ENCODE data around the gene CNKSR3.
A peak's percentile ranks its signal among the peaks of the same experiment; 100 is the strongest.

The CNKSR3 gene

DNA sequence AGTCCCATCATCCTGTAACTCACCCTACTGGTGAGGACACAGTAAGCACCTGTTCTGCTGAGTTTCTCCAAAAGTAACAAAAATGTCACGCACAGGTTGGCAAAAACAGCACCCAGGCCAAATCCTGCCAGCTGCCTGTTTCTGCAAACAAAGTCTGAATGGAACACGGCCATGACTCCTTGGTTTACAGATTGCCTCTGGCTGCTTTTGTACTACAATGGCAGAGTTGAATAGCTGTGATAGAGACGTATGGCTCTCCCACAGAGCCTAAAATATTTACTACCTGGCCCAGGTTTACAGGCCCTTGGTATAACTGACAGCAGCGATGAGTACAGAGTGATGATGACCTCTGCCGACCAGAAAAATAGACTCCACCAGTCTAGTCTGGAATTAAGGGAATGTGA is 52.6 kb downstream of the CNKSR3 start:
- TF ChIP-seq, protein P1, sequence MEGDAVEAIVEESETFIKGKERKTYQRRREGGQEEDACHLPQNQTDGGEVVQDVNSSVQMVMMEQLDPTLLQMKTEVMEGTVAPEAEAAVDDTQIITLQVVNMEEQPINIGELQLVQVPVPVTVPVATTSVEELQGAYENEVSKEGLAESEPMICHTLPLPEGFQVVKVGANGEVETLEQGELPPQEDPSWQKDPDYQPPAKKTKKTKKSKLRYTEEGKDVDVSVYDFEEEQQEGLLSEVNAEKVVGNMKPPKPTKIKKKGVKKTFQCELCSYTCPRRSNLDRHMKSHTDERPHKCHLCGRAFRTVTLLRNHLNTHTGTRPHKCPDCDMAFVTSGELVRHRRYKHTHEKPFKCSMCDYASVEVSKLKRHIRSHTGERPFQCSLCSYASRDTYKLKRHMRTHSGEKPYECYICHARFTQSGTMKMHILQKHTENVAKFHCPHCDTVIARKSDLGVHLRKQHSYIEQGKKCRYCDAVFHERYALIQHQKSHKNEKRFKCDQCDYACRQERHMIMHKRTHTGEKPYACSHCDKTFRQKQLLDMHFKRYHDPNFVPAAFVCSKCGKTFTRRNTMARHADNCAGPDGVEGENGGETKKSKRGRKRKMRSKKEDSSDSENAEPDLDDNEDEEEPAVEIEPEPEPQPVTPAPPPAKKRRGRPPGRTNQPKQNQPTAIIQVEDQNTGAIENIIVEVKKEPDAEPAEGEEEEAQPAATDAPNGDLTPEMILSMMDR (IDR thresholded peaks at IDR 0.05; ENCODE audit: low read depth, low read length): no peak

DNA sequence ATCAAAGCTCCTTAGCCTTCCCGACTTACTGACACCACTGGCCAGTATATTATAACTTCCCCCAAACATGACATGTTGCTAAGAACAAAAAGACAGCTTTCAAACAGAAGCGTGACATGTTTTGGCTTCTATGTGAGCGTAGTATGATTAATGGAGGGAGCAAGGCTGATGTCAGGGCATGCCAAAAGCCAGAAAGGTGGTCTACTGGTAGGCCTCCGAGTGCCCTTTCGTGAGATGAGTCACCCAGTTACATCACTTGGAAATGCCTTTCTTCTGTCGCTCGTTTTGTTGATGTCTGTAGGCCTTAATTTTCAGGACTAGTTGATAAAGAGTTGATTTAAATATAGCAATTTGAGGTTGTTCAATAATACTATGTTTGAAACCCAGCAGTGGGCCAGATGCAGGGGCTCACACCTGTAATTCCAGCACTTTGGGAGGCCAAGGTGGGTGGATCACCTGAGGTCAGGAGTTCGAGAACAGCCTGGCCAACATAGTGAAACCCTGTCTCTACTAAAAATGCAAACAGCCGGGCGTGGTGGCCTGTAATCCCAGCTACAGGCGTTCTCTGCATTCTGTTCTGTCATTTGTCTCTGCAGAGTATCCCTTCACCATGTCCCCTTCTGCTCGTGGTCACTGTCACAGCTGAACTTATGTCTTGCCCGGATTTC is 53.3 kb downstream of the CNKSR3 start:
- TF ChIP-seq, protein P1 (IDR thresholded peaks at IDR 0.05; ENCODE audit: low read depth, low read length): no peak
- DNase-seq (ENCODE audit: extremely low read depth, low read depth): no peak

More for the DNA sequence above, 52.6 kb downstream of the CNKSR3 start:
- DNase-seq (ENCODE audit: extremely low read depth, low read depth): no peak

DNA sequence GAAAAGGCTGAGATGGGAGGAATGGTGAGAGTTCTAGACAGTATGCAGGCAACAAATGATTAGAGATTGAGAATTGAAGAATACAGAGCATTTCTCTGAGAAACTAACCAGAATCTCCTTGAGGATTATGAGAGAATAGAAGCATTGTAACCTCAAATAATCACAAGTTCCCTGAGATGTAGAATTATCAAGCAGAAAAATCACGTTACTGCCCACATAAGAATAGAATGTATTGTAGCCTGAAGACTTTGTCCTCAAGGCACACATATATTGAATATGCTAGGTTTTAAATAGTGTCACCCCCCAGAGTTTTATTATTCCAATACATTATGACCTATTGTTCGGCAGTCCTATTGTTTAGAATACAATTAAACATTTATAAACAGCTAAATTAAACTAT is 57.2 kb downstream of the CNKSR3 start:
- TF ChIP-seq, protein P1 (IDR thresholded peaks at IDR 0.05; ENCODE audit: low read depth, low read length): no peak

DNA sequence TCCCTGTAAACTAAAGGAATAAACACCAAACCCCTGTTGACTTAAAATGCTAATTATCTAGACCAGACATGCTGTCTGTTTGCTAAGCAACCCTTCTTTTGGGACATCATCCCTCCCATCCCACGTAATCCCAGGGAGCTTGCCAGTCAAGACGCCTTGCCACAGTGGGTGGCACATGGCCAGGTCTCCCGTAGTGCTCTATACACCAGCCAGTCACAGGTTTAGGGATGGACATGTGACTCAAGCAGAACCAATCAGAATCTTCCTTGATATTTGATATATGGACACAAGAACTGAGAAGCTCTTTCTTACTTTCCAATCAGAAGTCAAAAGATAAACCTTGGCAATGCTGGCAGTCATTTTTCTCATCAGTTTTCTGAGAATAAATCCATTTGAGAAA is 60.0 kb downstream of the CNKSR3 start:
- TF ChIP-seq, protein P1 (IDR thresholded peaks at IDR 0.05; ENCODE audit: low read depth, low read length): no peak
- no peak for DNase-seq (ENCODE audit: extremely low read depth, low read depth)

More for the DNA sequence above, 57.2 kb downstream of the CNKSR3 start:
- no peak for DNase-seq (ENCODE audit: extremely low read depth, low read depth)

DNA sequence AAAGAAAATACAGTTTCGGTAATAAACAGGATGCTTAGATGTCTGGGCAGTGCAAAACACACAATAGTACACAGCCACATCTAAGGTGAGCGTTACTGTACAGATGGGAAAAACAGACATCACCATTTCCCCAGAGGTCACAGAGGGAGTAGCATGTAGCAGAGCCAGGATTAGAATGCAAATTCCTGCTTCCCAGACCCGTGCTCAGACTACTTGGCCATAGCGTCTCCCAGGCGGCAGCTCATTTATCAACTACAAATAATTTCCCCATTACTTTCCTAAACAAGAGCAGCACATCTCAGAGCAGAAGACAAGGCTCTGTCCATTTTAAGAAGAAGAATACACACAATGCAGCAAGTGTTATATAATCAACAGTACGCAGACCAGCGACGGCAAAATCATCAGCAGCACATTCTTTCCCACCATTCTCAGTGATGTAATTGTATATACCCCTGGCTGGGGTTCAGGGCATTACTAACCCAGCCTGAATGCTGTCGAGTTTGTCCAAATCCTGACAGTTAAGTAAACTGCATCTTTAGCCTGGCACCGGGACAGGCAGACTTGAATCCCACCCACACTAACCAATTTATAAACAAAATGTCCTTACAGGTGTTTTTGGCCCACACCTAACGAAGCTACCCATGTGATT is 61.9 kb downstream of the CNKSR3 start:
- peak; percentile 48 for DNase-seq (ENCODE audit: extremely low read depth, low read depth)
- TF ChIP-seq, protein P1 (IDR thresholded peaks at IDR 0.05; ENCODE audit: low read depth, low read length): no peak

DNA sequence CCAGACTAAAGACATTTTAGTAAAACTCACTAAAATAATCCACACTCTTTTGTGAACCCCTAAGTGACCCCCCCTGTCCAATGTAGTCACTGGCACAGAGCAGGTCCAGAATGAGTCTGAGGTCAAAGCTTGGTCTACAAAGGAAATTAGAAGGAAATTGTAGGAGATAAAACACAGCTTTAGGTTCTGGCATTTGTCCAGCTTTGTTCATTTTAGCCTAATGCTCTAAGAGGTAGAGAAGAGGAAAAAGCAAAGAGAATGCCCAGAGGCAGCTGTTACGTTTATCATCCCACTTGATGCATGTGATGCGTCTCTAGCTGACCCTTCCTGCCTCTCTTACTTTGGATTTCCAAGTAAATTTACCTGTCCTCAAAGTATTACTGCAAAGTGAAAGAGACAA is 62.5 kb downstream of the CNKSR3 start:
- TF ChIP-seq, protein P1 (IDR thresholded peaks at IDR 0.05; ENCODE audit: low read depth, low read length): no peak
- no peak for DNase-seq (ENCODE audit: extremely low read depth, low read depth)

DNA sequence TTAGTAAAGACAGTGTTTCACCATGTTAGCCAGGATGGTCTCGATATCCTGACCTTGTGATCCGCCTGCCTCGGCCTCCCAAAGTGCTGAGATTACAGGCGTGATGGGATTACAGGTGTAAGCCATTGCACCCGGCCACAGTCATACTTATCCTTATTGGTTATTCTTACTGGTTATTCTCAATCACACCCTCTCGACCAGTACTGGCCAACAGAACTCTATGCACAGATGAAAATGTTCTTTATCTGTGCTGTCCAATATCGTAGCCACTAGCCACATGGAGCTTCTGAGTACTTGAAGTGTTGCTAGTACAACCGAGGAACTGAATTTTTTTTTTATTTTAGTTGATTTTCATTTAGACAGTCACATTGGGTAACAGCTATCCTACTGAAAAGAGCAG is 63.5 kb downstream of the CNKSR3 start:
- DNase-seq (ENCODE audit: extremely low read depth, low read depth): no peak
- TF ChIP-seq, protein P1 (IDR thresholded peaks at IDR 0.05; ENCODE audit: low read depth, low read length): no peak
